Upper lobe of right lung (tissue), 1 donor: ENCODE results near the gene ZFHX3. TPM values are rescaled to one million over a fixed set of nuclear protein-coding genes. Genes with fewer than 3 reads are reported as not detected.

Experiments
- ATAC-seq: fragments of 200-7000 bp; cut with Tn5 transposase; one replicate; pipeline ENCODE4 v1.9.1; 2020; ENCODE audit warnings: mild to moderate bottlenecking, moderate library complexity
- DNase-seq: peaks from one replicate; pipeline ENCODE4 v3.0.0-alpha.2; 2020
- H3K27ac ChIP-seq: fragments of 200-600 bp; one replicate; pipeline ENCODE4 v1.8.0; 2022
- H3K27me3 ChIP-seq: fragments of 200-600 bp; one replicate; pipeline ENCODE4 v1.8.0; 2022; ENCODE audit warnings: mild to moderate bottlenecking
- H3K36me3 ChIP-seq: fragments of 200-600 bp; one replicate; pipeline ENCODE4 v1.8.0; 2022
- H3K4me1 ChIP-seq: fragments of 200-600 bp; one replicate; pipeline ENCODE4 v1.8.0; 2022
- H3K4me3 ChIP-seq: fragments of 200-600 bp; one replicate; pipeline ENCODE4 v1.8.0; 2022; ENCODE audit warnings: mild to moderate bottlenecking
- H3K9me3 ChIP-seq: fragments of 200-600 bp; one replicate; pipeline ENCODE4 v1.8.0; 2022
- CTCF ChIP-seq: fragments of 200-600 bp; IDR thresholded peaks from one replicate; pipeline ENCODE4 v1.8.0; 2022; ENCODE audit warnings: antibody characterized with exemption
- intact Hi-C: fragments of 100-400 bp; cut with DNase I; formaldehyde crosslinking; loops from one replicate; pipeline ENCODE4 v1.11.0; 2022
- total RNA-seq: library from RNA; stranded (reverse); fragmentation: NEBNext Ultra II Directional; extraction: Animal tissue kit (Norgen Biotek cat#: 25700); gene quantifications from one replicate; pipeline ENCODE4 v1.2.1, GENCODE V29; 2021
- donor health status: DM: no; HTN: yes; CAD: no; lungs with severe emphysema.

Gene ZFHX3
- total RNA-seq, 1 donor from 2014 or later: 29.0 TPM

DNA sequence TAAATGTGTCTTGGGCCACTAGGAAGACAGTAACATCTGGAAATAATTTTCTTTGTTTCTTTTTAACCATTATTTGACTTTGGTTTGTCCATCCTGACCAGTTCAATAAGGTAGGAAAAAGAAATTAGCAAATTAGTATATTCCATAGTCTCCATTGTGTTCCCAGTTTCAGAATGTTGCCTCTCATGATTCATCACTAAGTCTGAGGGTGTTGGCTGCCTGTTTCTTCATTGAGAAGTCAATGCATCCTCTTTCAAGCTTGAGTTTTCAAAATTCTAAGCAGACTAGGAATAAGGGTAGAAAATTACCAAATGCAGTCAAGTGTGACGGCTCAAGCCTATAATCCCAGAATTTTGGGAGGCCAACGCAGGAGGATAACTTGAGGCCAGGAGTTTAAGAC is 41.9 kb downstream of the ZFHX3 start:
- no peaks in the 10 kb centered on the region for H3K27me3 ChIP-seq
- TF ChIP-seq CTCF: no peak
- H3K27ac ChIP-seq: no peak overlapping the region
- no peak overlapping the region for H3K4me3 ChIP-seq
- no peak for ATAC-seq
- intact Hi-C loops: no loop called here
- no peaks in the 10 kb centered on the region for H3K9me3 ChIP-seq
- peaks cover 3% of the 10 kb centered on the region for H3K4me1 ChIP-seq
- H3K36me3 ChIP-seq: no peaks in the 10 kb centered on the region
- no peak for DNase-seq

DNA sequence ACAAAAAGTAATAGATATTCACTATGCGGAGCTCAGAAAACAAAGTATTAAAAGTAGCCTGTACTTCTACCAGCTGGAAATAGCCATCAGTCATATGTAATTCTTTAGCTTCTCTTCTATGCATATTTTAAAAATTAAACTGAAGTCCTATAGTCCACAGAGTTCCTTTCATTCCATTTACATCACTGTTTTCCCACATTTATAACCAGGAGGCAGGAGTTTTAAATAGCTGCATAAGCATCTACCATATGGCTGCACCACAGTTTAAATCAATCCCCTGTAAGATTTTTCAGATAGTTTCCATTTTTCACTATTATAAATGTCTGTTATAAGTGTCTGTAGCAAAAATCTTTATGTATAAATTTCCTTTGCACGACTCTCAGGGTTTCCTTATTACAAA is 45.1 kb downstream of the ZFHX3 start:
- DNase-seq (no peak), ATAC-seq (no peak)
- H3K9me3 ChIP-seq: no peaks in the 10 kb centered on the region
- intact Hi-C loops: no loop called here
- no peak for TF ChIP-seq CTCF
- H3K27ac ChIP-seq: no peak overlapping the region
- H3K4me1 ChIP-seq: peaks cover 18% of the 10 kb centered on the region
- H3K36me3 ChIP-seq: no peaks in the 10 kb centered on the region
- no peak overlapping the region for H3K4me3 ChIP-seq
- H3K27me3 ChIP-seq: no peaks in the 10 kb centered on the region

DNA sequence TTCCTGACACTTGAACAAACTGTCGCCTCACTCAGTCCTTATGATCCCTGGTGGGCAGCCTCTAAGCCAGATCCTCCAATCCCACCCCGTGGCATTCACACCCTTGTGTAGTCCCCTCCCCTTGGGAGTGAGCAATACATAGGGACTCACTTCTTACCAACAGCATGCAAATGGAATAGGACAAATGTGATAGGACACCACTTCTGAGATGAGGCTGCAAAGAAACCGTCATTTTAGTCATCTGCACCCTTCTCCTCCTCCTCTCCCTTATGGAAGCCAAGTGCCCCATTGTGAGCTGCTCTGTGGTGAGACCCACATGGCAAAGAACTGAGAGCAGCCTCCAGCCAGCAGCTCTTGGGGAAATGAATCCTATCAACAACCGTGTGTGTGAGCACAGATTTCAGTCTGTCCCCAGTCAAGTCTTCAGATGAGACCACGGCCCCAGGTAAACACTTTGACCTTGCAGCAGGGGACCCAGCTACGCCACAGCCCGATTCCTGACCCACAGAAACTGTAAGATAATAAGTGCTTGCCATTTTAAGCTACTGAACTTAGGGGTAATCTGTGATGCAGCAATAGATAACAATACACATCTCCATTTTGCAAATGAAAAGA is 46.9 kb downstream of the ZFHX3 start:
- no peak for TF ChIP-seq CTCF
- H3K27me3 ChIP-seq: no peaks in the 10 kb centered on the region
- no peak overlapping the region for H3K27ac ChIP-seq
- H3K9me3 ChIP-seq: no peaks in the 10 kb centered on the region
- DNase-seq (peak; percentile 18), ATAC-seq (peak; percentile 2)
- no peaks in the 10 kb centered on the region for H3K36me3 ChIP-seq
- no peak overlapping the region for H3K4me3 ChIP-seq
- peaks cover 35% of the 10 kb centered on the region for H3K4me1 ChIP-seq
- intact Hi-C loops: no loop called here

DNA sequence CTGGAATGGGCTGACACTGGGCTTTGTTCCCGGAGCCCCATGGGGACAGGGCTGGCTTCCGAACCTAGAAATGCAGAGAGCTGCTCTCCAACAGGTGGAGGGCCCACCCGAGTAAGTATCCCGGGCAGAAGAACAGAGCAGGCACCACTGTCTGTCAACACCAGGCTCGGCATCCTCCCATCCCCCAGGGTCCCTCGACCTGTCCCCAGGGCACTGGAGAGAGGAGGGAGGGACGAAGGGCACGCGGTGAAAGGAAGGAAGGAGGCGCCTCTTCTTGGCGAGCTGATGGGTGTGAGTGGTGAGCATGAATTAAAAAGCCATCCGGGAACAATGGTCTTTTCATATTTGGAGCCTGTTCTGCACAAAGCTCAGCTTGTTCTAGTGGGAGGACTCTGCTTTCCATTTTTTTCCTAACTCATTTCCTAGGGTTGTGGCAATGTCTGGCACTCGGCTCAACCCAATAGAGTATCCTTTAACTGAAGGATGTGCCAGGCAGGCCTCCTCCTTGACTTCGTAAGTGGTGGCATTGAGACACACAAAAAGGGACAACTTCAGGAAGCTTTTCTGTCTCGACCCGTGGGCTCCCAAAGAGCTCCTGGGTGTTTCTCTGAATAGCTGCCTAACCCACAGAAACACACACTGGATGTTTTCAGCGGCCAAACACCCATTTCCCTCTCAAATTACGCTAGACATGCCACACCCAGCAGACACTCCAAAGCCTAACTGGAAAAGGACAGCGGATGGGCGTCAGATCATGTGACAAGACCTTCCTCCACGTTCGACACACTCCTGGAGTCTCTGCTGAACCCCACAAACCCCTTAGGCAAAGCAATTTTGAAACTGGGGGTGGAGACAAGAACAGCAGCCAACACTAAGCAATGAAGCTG is 47.7 kb downstream of the ZFHX3 start:
- Histone ChIP-seq H3K4me1 (peaks cover 42% of the 10 kb centered on the region), H3K4me3 (no peak overlapping the region), H3K27me3 (no peaks in the 10 kb centered on the region), H3K36me3 (no peaks in the 10 kb centered on the region), H3K27ac (peak overlapping the region; percentile 24), H3K9me3 (no peaks in the 10 kb centered on the region)
- ATAC-seq (peak; percentile 25), DNase-seq (peak; percentile 55)
- intact Hi-C loops: no loop called here
- TF ChIP-seq CTCF: no peak

DNA sequence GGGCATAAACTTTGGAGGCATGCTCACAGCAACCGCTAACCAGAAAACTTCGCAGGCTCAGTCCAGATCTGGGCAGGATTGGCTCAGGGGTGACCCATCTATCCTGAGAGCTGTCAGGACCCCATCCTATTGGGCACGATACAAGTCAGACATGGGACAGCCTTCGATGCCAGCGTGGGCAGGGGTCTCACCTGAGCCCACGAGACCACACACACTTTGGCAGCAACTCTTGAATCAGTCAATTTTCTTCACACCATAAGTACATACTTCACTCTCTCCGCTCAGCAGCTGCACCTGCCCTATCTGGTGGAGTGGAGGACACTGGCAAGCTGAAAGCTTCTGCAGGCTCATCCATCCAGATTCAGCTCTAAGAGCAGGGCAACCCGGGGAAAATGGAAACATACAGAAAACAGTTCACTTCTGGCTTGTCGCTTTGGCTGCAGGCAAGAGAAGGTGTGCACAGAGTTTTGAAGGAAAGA is 48.3 kb downstream of the ZFHX3 start:
- Histone ChIP-seq H3K4me1 (peaks cover 48% of the 10 kb centered on the region), H3K4me3 (no peak overlapping the region), H3K27me3 (no peaks in the 10 kb centered on the region), H3K9me3 (no peaks in the 10 kb centered on the region), H3K27ac (no peak overlapping the region), H3K36me3 (no peaks in the 10 kb centered on the region)
- no peak for ATAC-seq
- TF ChIP-seq CTCF: no peak
- peak; percentile 45 for DNase-seq
- intact Hi-C loops: no loop called here
